Liver (tissue), 9 donors: ENCODE data around the gene MEOX1. TPM values are rescaled to one million over a fixed set of nuclear protein-coding genes. Genes with fewer than 3 reads are reported as not detected.

Source experiments
- DNase-seq: peaks from one replicate; pipeline ENCODE4 v3.0.0-alpha.2; 2017; ENCODE audit warnings: low spot score
- H3K27ac ChIP-seq, 2 donors: one replicate each; pipeline ENCODE4 v1.7.0; 2013; ENCODE audit warnings: inconsistent platforms in 2 of 2, low read length in 2 of 2, control low read depth in 1 of 2, low read depth in 1 of 2, mild to moderate bottlenecking in 1 of 2
- H3K27me3 ChIP-seq, 4 donors: one replicate each; pipeline versions ENCODE4 v1.6.1 to v1.7.0; 2013; ENCODE audit warnings: low read length in 3 of 4, inconsistent platforms in 1 of 4, mild to moderate bottlenecking in 1 of 4, moderate library complexity in 1 of 4; ENCODE audit not compliant: control insufficient read depth in 4 of 4, insufficient read depth in 4 of 4
- H3K36me3 ChIP-seq, 4 donors: one replicate each; pipeline versions ENCODE4 v1.6.1 to v1.7.0; 2013; ENCODE audit warnings: low read length in 3 of 4, mild to moderate bottlenecking in 3 of 4, low read depth in 1 of 4, moderate library complexity in 1 of 4; ENCODE audit not compliant: control insufficient read depth in 4 of 4, insufficient read depth in 3 of 4
- H3K4me1 ChIP-seq, 4 donors: one replicate each; pipeline versions ENCODE4 v1.6.1 to v1.7.0; 2013; ENCODE audit warnings: low read length in 3 of 4, mild to moderate bottlenecking in 3 of 4, moderate library complexity in 1 of 4; ENCODE audit not compliant: control insufficient read depth in 4 of 4, insufficient read depth in 4 of 4
- H3K4me3 ChIP-seq, 3 donors: one replicate each; pipeline versions ENCODE4 v1.6.1 to v1.7.0; 2013; ENCODE audit warnings: low read length in 3 of 3, control low read depth in 1 of 3, low read depth in 1 of 3, mild to moderate bottlenecking in 1 of 3
- H3K9ac ChIP-seq, 2 donors: one replicate each; pipeline ENCODE4 v1.7.0; 2013; ENCODE audit warnings: low read length in 2 of 2, mild to moderate bottlenecking in 2 of 2, moderate library complexity in 2 of 2, control low read depth in 1 of 2, low read depth in 1 of 2
- H3K9me3 ChIP-seq, 4 donors: one replicate each; pipeline versions ENCODE4 v1.6.1 to v1.7.0; 2013; ENCODE audit warnings: low read length in 3 of 4; ENCODE audit not compliant: control insufficient read depth in 4 of 4
- ATF3 ChIP-seq: IDR thresholded peaks from 2 replicates; pipeline ENCODE4 v1.6.1; 2016; ENCODE audit warnings: antibody characterized with exemption
- CTCF ChIP-seq: fragments of 150-350 bp; IDR thresholded peaks from 2 replicates; pipeline ENCODE4 v1.5.1; 2017; ENCODE audit warnings: improper control_type of control experiment, low read depth, low read length; ENCODE audit not compliant: missing input control
- EGR1 ChIP-seq, 2 donors: IDR thresholded peaks; 2 replicates each; pipeline ENCODE4 v1.6.1; 2016 to 2018; ENCODE audit warnings: antibody characterized with exemption in 2 of 2, low read depth in 2 of 2
- GABPA ChIP-seq, 2 donors: IDR thresholded peaks in 1 of 2; conservative IDR thresholded peaks in 1 of 2; 2 replicates each; pipeline ENCODE4 v1.6.1; 2016; ENCODE audit warnings: antibody characterized with exemption in 2 of 2, mild to moderate bottlenecking in 1 of 2, moderate library complexity in 1 of 2
- MAX ChIP-seq: IDR thresholded peaks from 2 replicates; pipeline ENCODE4 v1.6.1; 2016; ENCODE audit warnings: antibody characterized with exemption
- NR2F2 ChIP-seq: IDR thresholded peaks from 2 replicates; pipeline ENCODE4 v1.6.1; 2016; ENCODE audit warnings: antibody characterized with exemption
- RXRA ChIP-seq, 2 donors: IDR thresholded peaks; 2 replicates each; pipeline ENCODE4 v1.6.1; 2017 to 2018; ENCODE audit warnings: antibody characterized with exemption in 2 of 2, mild to moderate bottlenecking in 1 of 2
- SP1 ChIP-seq: IDR thresholded peaks from 2 replicates; pipeline ENCODE4 v1.6.1; 2018; ENCODE audit warnings: antibody characterized with exemption, mild to moderate bottlenecking
- TAF1 ChIP-seq: conservative IDR thresholded peaks from 2 replicates; pipeline ENCODE4 v1.6.1; 2016; ENCODE audit warnings: antibody characterized with exemption, mild to moderate bottlenecking
- YY1 ChIP-seq: IDR thresholded peaks from 2 replicates; pipeline ENCODE4 v1.6.1; 2016; ENCODE audit warnings: antibody characterized with exemption, mild to moderate bottlenecking
- WGBS: extraction: QIAGEN DNeasy Blood & Tissue Kit; methylation state at CpG from one replicate; pipeline ENCODE4 v1.1.7; 2013; 5-methylcytosine and 5-hydroxymethylcytosine counted together
- polyA plus RNA-seq, 2 donors: library from polyadenylated mRNA; stranded (reverse) in 1 of 2; unstranded in 1 of 2; fragments of 200-250 nt in 1 of 2; fragments of >200 nt in 1 of 2; fragmentation: Nextera tagmentation in 1 of 2; extraction: Ambion mirVana in 1 of 2; gene quantifications; one replicate each; pipeline versions ENCODE4 v1.2.1 to v1.2.3, GENCODE V29; 2013 to 2015
- total RNA-seq, 2 donors: library from RNA; depleted of rRNA; stranded (reverse); fragments of >200 nt; gene quantifications; one replicate each; pipeline ENCODE4 v1.2.3, GENCODE V29; 2014
- donor health status: healthy.
- donor health status: healthy.
- donor health status: healthy.
- donor health status: healthy.
- donor health status: healthy.

Gene MEOX1
- total and polyA plus RNA-seq, 4 donors = 0.05 to 0.33 TPM; not detected in 2

- Histone ChIP-seq H3K9me3 (no peaks in the 10 kb centered on the region), H3K27me3 (no peaks in the 10 kb centered on the region), H3K4me3 (no peak overlapping the region), H3K9ac (no peak overlapping the region), H3K4me1 (peaks cover 0 to 3% (median 0%) of the 10 kb centered on the region in 4 donors), H3K27ac (no peak overlapping the region), H3K36me3 (no peaks in the 10 kb centered on the region)
- no peak for DNase-seq
- TF ChIP-seq SP1 (no peak), MAX (no peak), TAF1 (no peak), EGR1 (IDR thresholded peaks at IDR 0.05; ENCODE audit: low read depth in 2 of 2) (no peak), ATF3 (no peak), YY1 (no peak), NR2F2 (no peak), CTCF (no peak)
- 89% methylated on average over 13 of the region's 13 CpGs for WGBS
These were observed 24.0 kb downstream of the MEOX1 start for GRCh38 chr17:43637563-43638323.

- H3K27ac ChIP-seq = no peak overlapping the region
- WGBS = 92% methylated on average over 5 of the region's 5 CpGs
- no peak overlapping the region for H3K9ac ChIP-seq
- no peak overlapping the region for H3K4me3 ChIP-seq
- no peaks in the 10 kb centered on the region for H3K9me3 ChIP-seq
- DNase-seq = no peak
- H3K4me1 ChIP-seq = peaks cover 0 to 3% (median 0%) of the 10 kb centered on the region in 4 donors
- TF ChIP-seq EGR1 (IDR thresholded peaks at IDR 0.05; ENCODE audit: low read depth in 2 of 2) = no peak
- no peaks in the 10 kb centered on the region for H3K36me3 ChIP-seq
- no peaks in the 10 kb centered on the region for H3K27me3 ChIP-seq
These were observed 25.3 kb downstream of the MEOX1 start for GRCh38 chr17:43636426-43636825.

- Histone ChIP-seq H3K36me3 (no peaks in the 10 kb centered on the region), H3K27me3 (no peaks in the 10 kb centered on the region), H3K4me3 (no peak overlapping the region), H3K9me3 (no peaks in the 10 kb centered on the region), H3K27ac (no peak overlapping the region), H3K9ac (no peak overlapping the region), H3K4me1 (peaks cover 0 to 3% (median 0%) of the 10 kb centered on the region in 4 donors)
- 38% methylated on average over 13 of the region's 13 CpGs for WGBS
- TF ChIP-seq RXRA (IDR thresholded peaks at IDR 0.05) (no peak), MAX (no peak), GABPA (IDR thresholded peaks at IDR 0.05 in 1 of 2, conservative IDR thresholded peaks at IDR 0.05 in 1 of 2) (no peak), EGR1 (IDR thresholded peaks at IDR 0.05; ENCODE audit: low read depth in 2 of 2) (no peak)
- no peak for DNase-seq
These were observed 27.1 kb downstream of the MEOX1 start for GRCh38 chr17:43634591-43635125.
